ENCODE data around the gene KIF5B.
"Not testable (repeated sequence)": the region's sequence is repeated elsewhere in the genome, so short reads cannot be mapped to it uniquely, and the experiment has no call there.

- not testable (repeated sequence) for TF ChIP-seq CTCF (IDR thresholded peaks at IDR 0.05; ENCODE audit: extremely low read depth in 1 of 2, insufficient read depth in 1 of 2, low read depth in 1 of 2, low read length in 2 of 2); MAX (IDR thresholded peaks at IDR 0.05; ENCODE audit: insufficient read depth, insufficient read length); EZH2 (IDR thresholded peaks at IDR 0.05; ENCODE audit: borderline replicate concordance, low read depth, low read length, severe bottlenecking)
Measured at GRCh38 chr10:31969847-31970246, 86.4 kb downstream of the KIF5B start.
